Thymus (tissue), 11 donors: Measurements from ENCODE around the gene FAXDC2. TPM values are rescaled to one million over a fixed set of nuclear protein-coding genes. Genes with fewer than 3 reads are reported as not detected.

Experiments used
- DNase-seq, 9 donors: peaks; one replicate each; pipeline ENCODE4 v3.0.0-alpha.2; 2013; ENCODE audit warnings: low spot score in 9 of 9, low read depth in 6 of 9, missing footprints in 1 of 9
- H3K27ac ChIP-seq, 2 donors: one replicate each; pipeline ENCODE4 v1.5.1; 2013; ENCODE audit warnings: control low read depth in 1 of 2, low read depth in 1 of 2, low read length in 1 of 2, mild to moderate bottlenecking in 1 of 2, moderate library complexity in 1 of 2
- H3K27me3 ChIP-seq, 2 donors: one replicate each; pipeline ENCODE4 v1.5.1; 2013; ENCODE audit warnings: low read length in 1 of 2; ENCODE audit not compliant: control insufficient read depth in 2 of 2, insufficient read depth in 1 of 2
- H3K36me3 ChIP-seq, 2 donors: one replicate each; pipeline ENCODE4 v1.5.1; 2013; ENCODE audit warnings: low read length in 1 of 2, mild to moderate bottlenecking in 1 of 2, moderate library complexity in 1 of 2; ENCODE audit not compliant: control insufficient read depth in 2 of 2, insufficient read depth in 2 of 2
- H3K4me1 ChIP-seq, 2 donors: one replicate each; pipeline ENCODE4 v1.5.1; 2013; ENCODE audit warnings: low read length in 2 of 2; ENCODE audit not compliant: control insufficient read depth in 2 of 2, insufficient read depth in 2 of 2
- H3K4me3 ChIP-seq, 2 donors: one replicate each; pipeline ENCODE4 v1.5.1; 2013; ENCODE audit warnings: low read length in 2 of 2, control low read depth in 1 of 2, mild to moderate bottlenecking in 1 of 2
- H3K9me3 ChIP-seq, 2 donors: one replicate each; pipeline ENCODE4 v1.5.1; 2013; ENCODE audit warnings: low read length in 1 of 2, mild to moderate bottlenecking in 1 of 2; ENCODE audit not compliant: control insufficient read depth in 2 of 2, insufficient read depth in 1 of 2
- WGBS: extraction: QIAGEN DNeasy Blood & Tissue Kit; methylation state at CpG from one replicate; pipeline ENCODE4 v1.1.7; 2013; 5-methylcytosine and 5-hydroxymethylcytosine counted together
- polyA plus RNA-seq: library from polyadenylated mRNA; stranded (reverse); fragments of 200-250 nt; gene quantifications from one replicate; pipeline ENCODE4 v1.2.3, GENCODE V29; 2013
- total RNA-seq: library from RNA; stranded (reverse); fragments of 120-200 nt; gene quantifications from one replicate; pipeline ENCODE4 v1.2.4, GENCODE V29; 2013
- donor health status: healthy.

FAXDC2 gene
- total and polyA plus RNA-seq, 2 donors, result 2.9 to 17.6 TPM

- over 99% methylated on average over 11 of the region's 11 CpGs for WGBS
- no peak overlapping the region for H3K27ac ChIP-seq
- H3K4me1 ChIP-seq, result peaks cover 6 to 12% of the 10 kb centered on the region in 2 donors
- no peaks in the 10 kb centered on the region for H3K9me3 ChIP-seq
- no peak overlapping the region for H3K4me3 ChIP-seq
- no peaks in the 10 kb centered on the region for H3K27me3 ChIP-seq
- H3K36me3 ChIP-seq, result peaks cover 58 to 83% of the 10 kb centered on the region in 2 donors
- no peak for DNase-seq
Measured at GRCh38 chr5:154815025-154815424, 35.4 kb downstream of the FAXDC2 start.

DNA sequence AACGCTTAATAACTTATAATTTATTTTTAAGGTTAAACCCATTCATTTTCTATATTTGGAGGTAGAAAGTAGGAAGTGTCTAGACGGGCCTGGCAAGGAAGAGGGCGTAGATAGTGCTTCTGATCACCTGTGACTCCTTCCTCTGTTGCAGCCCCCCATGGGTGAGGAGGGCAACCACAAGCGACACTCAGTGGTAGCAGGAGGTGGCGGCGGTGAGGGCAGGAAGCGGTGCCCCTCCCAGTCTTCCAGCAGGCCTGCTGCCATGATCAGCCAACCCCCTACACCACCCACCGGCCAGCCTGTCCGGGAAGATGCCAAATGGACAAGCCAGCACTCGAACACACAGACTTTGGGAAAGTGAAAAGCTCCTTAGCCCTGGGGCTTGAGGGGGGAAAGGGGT is 36.7 kb downstream of the FAXDC2 start:
- no peak overlapping the region for H3K4me3 ChIP-seq
- H3K36me3 ChIP-seq, result peaks cover 55 to 80% of the 10 kb centered on the region in 2 donors
- H3K27me3 ChIP-seq, result no peaks in the 10 kb centered on the region
- H3K27ac ChIP-seq, result peak overlapping the region in 1 of 2 donors; percentile 59
- peak in 5 of 9 donors; percentile 21 to 66 (median 28) for DNase-seq
- H3K9me3 ChIP-seq, result no peaks in the 10 kb centered on the region
- WGBS, result 26% methylated on average over 10 of the region's 10 CpGs
- peaks cover 6 to 12% of the 10 kb centered on the region in 2 donors for H3K4me1 ChIP-seq

DNA sequence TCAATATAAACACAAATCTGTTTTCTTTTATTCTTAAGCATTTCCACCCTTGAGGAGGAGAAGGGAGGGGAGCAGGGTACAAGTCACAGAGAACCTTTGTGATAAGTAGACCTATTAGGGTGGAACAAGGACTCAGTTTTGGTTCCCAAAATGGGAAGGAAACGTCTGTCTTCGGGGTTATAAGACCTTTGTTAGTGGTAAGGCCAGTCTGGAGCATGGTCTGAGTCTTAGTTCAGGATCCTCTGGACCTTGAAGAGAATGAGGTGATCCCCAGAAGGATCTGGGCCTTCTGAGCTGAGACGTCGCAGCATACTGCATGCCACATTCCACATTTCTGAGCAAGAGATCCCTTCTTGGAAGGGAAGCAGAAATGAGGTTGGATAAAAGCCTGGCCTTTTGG is 37.2 kb downstream of the FAXDC2 start:
- Histone ChIP-seq H3K4me3 (no peak overlapping the region), H3K9me3 (no peaks in the 10 kb centered on the region), H3K27ac (peak overlapping the region in 1 of 2 donors; percentile 26), H3K27me3 (no peaks in the 10 kb centered on the region), H3K36me3 (peaks cover 57 to 85% of the 10 kb centered on the region in 2 donors), H3K4me1 (peaks cover 6 to 12% of the 10 kb centered on the region in 2 donors)
- WGBS, result 68% methylated on average over 4 of the region's 4 CpGs
- DNase-seq, result no peak

DNA sequence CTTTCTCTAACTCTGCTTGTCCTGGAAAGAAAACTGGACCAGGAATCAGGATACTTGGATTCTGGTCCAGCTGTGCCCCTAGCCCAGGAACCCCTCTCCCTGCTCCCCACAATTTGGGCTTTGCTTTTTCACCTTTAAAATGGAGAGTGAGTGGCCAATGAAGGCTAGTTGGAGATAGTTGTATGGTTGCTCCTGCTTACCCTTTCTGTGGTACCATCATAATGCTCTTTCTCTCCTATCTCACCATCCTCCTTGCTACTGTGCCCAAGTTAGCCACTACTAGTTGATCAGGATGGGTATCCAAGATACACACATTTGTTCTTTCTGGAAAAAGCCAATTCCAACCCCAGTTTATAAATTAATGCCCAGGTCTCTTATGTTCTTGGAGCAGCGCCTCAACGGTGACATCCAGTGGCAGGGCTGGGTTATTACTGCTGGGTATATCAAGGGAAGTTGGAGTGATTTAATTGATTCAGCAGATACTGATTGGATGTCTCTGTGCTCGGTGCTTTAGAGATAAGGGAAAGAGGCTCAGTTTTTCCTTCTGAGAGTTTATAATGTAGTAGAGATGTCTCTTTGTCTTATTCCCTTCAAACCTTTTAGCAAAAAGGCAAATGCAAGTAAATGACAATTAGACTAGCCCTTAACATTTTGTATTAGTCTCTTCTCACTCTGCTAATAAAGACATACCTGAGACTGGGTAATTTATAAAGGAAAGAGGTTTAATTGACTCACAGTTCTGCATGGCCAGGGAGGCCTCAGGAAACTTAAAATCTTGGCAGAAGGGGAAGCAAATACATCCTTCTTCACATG is 38.5 kb downstream of the FAXDC2 start:
- no peak overlapping the region for H3K4me3 ChIP-seq
- H3K27me3 ChIP-seq, result no peaks in the 10 kb centered on the region
- H3K27ac ChIP-seq, result no peak overlapping the region
- H3K9me3 ChIP-seq, result no peaks in the 10 kb centered on the region
- H3K4me1 ChIP-seq, result peaks cover 6 to 12% of the 10 kb centered on the region in 2 donors
- H3K36me3 ChIP-seq, result peaks cover 57 to 75% of the 10 kb centered on the region in 2 donors
- 65% methylated on average over 3 of the region's 3 CpGs for WGBS
- peak; percentile 16 to 65 (median 40) for DNase-seq

DNA sequence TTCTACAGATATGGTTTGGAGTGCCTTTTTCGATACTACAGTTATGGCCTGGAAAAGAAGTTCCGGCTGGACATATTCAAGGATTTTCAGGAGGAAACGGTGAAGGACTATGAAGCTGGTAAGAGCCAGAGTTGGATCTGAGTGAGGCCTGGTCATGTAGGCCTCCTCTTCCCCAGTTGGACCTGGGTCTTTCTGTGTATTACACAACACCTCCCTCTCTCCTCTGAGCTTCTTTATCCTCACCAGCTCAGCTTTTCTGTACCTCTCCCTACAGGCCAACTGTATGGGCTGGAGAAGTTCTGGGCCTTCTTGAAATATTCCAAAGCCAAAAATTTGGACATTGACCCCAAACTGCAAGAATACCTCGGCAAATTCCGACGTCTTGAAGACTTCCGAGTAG is 39.2 kb downstream of the FAXDC2 start:
- DNase-seq, result no peak
- 97% methylated on average over 7 of the region's 7 CpGs for WGBS
- H3K27ac ChIP-seq, result no peak overlapping the region
- no peaks in the 10 kb centered on the region for H3K27me3 ChIP-seq
- H3K36me3 ChIP-seq, result peaks cover 51 to 75% of the 10 kb centered on the region in 2 donors
- peaks cover 6 to 12% of the 10 kb centered on the region in 2 donors for H3K4me1 ChIP-seq
- no peaks in the 10 kb centered on the region for H3K9me3 ChIP-seq
- no peak overlapping the region for H3K4me3 ChIP-seq

GRCh38 chr5:154806176-154806575 is 44.2 kb downstream of the FAXDC2 start:
- Histone ChIP-seq H3K4me1 (no peaks in the 10 kb centered on the region), H3K27me3 (no peaks in the 10 kb centered on the region), H3K36me3 (peaks cover 52 to 79% of the 10 kb centered on the region in 2 donors), H3K4me3 (no peak overlapping the region), H3K27ac (no peak overlapping the region), H3K9me3 (no peaks in the 10 kb centered on the region)
- WGBS, result 96% methylated on average over 4 of the region's 4 CpGs
- DNase-seq, result no peak

DNA sequence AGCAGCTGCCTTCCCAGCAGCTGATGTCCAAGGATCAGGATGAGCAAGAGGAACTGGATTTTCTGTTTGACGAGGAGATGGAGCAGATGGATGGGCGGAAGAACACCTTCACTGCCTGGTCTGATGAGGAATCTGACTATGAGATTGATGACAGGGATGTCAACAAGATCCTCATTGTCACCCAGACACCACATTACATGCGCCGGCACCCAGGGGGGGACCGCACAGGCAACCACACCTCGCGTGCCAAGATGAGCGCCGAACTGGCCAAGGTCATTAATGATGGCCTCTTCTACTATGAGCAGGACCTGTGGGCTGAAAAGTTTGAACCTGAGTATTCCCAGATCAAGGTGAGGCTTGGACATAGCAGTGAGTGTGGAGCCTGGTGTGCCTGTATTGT is 48.4 kb downstream of the FAXDC2 start:
- H3K36me3 ChIP-seq, result peaks cover 71 to 94% of the 10 kb centered on the region in 2 donors
- no peak overlapping the region for H3K4me3 ChIP-seq
- 98% methylated on average over 9 of the region's 9 CpGs for WGBS
- no peaks in the 10 kb centered on the region for H3K9me3 ChIP-seq
- DNase-seq, result no peak
- H3K27ac ChIP-seq, result peak overlapping the region in 1 of 2 donors; percentile 37
- H3K4me1 ChIP-seq, result no peaks in the 10 kb centered on the region
- H3K27me3 ChIP-seq, result no peaks in the 10 kb centered on the region

GRCh38 chr5:154801083-154801482 is 49.3 kb downstream of the FAXDC2 start:
- Histone ChIP-seq H3K27me3 (no peaks in the 10 kb centered on the region), H3K4me3 (no peak overlapping the region), H3K9me3 (no peaks in the 10 kb centered on the region), H3K4me1 (no peaks in the 10 kb centered on the region), H3K27ac (no peak overlapping the region), H3K36me3 (peaks cover 73 to 95% of the 10 kb centered on the region in 2 donors)
- no peak for DNase-seq
- 97% methylated on average over 3 of the region's 3 CpGs for WGBS

DNA sequence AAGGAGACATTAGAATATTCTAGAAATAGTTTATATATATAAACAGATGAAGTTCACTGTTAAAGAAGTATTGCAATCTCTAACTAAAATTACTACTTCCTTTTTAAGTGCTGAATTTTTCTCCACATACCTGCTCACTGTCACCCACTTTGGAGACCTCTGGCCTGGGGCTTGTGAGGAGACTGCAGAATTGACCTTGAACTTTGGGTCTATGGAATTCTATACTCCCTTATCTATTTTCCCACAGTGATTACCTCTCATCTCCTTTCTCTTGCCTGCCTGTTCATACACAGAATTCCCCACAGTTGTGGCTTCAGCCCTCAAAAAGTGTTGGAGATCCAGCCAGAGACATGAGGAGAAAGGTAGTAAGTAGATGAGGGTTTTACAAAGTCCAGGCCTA is 49.8 kb downstream of the FAXDC2 start:
- no peak overlapping the region for H3K4me3 ChIP-seq
- H3K4me1 ChIP-seq, result no peaks in the 10 kb centered on the region
- H3K9me3 ChIP-seq, result no peaks in the 10 kb centered on the region
- peaks cover 70 to 91% of the 10 kb centered on the region in 2 donors for H3K36me3 ChIP-seq
- no peaks in the 10 kb centered on the region for H3K27me3 ChIP-seq
- H3K27ac ChIP-seq, result no peak overlapping the region
- DNase-seq, result no peak
